ENCODE data around the gene GPHN.

GPHN gene

GRCh38 chr14:67167420-67168109 lies 659.6 kb downstream of the GPHN start:
- Histone ChIP-seq H3K14ac (ENCODE audit: low read length) (no peak overlapping the region), H3K36me3 (ENCODE audit: control insufficient read depth in 1 of 2, insufficient read depth in 2 of 2, low read length in 2 of 2) (no peaks in the 10 kb centered on the region), H3K23ac (ENCODE audit: low read length) (no peak overlapping the region), H3K4me1 (ENCODE audit: control insufficient read depth in 1 of 2, insufficient read depth in 2 of 2, low read length in 2 of 2) (peaks cover 3 to 7% of the 10 kb centered on the region in 2 experiments), H2BK12ac (ENCODE audit: low read length) (no peak overlapping the region), H3K9ac (ENCODE audit: low read length) (no peak overlapping the region), H3K4ac (ENCODE audit: low read depth, low read length) (no peak overlapping the region), H2BK5ac (ENCODE audit: low read depth, low read length, poor library complexity) (no peak overlapping the region), H3K79me2 (ENCODE audit: control insufficient read depth, insufficient read depth, low read length, poor library complexity) (no peaks in the 10 kb centered on the region), H3K79me1 (ENCODE audit: low read length) (peaks cover 4% of the 10 kb centered on the region), H3K9me3 (ENCODE audit: insufficient read depth, low read depth, low read length) (no peaks in the 10 kb centered on the region), H2AK5ac (ENCODE audit: low read length) (no peak overlapping the region), H3K18ac (ENCODE audit: low read length) (no peak overlapping the region), H3K27ac (ENCODE audit: low read depth, low read length) (peak overlapping the region; percentile 35), H4K91ac (ENCODE audit: low read depth, low read length) (no peak overlapping the region), H3K27me3 (ENCODE audit: insufficient read depth, low read length) (no peaks in the 10 kb centered on the region), H2AFZ (ENCODE audit: insufficient read depth, low read length, poor library complexity) (no peak overlapping the region), H3K4me2 (ENCODE audit: low read length) (no peak overlapping the region), H4K8ac (ENCODE audit: low read depth, low read length) (no peak overlapping the region), H2BK120ac (ENCODE audit: insufficient read depth, low read length, poor library complexity) (no peak overlapping the region), H4K12ac (ENCODE audit: low read depth, low read length) (no peak overlapping the region), H3K4me3 (ENCODE audit: low read depth, low read length) (no peak overlapping the region)
- WGBS (ENCODE audit: extremely low coverage, insufficient coverage, insufficient read length), result no CpG with 5 or more reads among the region's 2 CpGs
- peak in 1 of 2 donors; percentile 34 for DNase-seq

- Histone ChIP-seq H3K79me1 (ENCODE audit: low read length) (peaks cover 4% of the 10 kb centered on the region), H3K14ac (ENCODE audit: low read length) (no peak overlapping the region), H2BK12ac (ENCODE audit: low read length) (peak overlapping the region; percentile 43), H3K79me2 (ENCODE audit: control insufficient read depth, insufficient read depth, low read length, poor library complexity) (no peaks in the 10 kb centered on the region), H3K23ac (ENCODE audit: low read length) (no peak overlapping the region), H2BK120ac (ENCODE audit: insufficient read depth, low read length, poor library complexity) (no peak overlapping the region), H3K4me1 (ENCODE audit: control insufficient read depth in 1 of 2, insufficient read depth in 2 of 2, low read length in 2 of 2) (peaks cover 7 to 11% of the 10 kb centered on the region in 2 experiments), H3K18ac (ENCODE audit: low read length) (no peak overlapping the region), H4K12ac (ENCODE audit: low read depth, low read length) (peak overlapping the region; percentile 18), H4K8ac (ENCODE audit: low read depth, low read length) (no peak overlapping the region), H2BK5ac (ENCODE audit: low read depth, low read length, poor library complexity) (no peak overlapping the region), H3K36me3 (ENCODE audit: control insufficient read depth in 1 of 2, insufficient read depth in 2 of 2, low read length in 2 of 2) (no peaks in the 10 kb centered on the region), H2AFZ (ENCODE audit: insufficient read depth, low read length, poor library complexity) (no peak overlapping the region), H3K9me3 (ENCODE audit: insufficient read depth, low read depth, low read length) (no peaks in the 10 kb centered on the region), H3K4ac (ENCODE audit: low read depth, low read length) (no peak overlapping the region), H4K91ac (ENCODE audit: low read depth, low read length) (no peak overlapping the region), H2AK5ac (ENCODE audit: low read length) (no peak overlapping the region), H3K27ac (ENCODE audit: low read depth, low read length) (peak overlapping the region; percentile 35), H3K27me3 (ENCODE audit: insufficient read depth, low read length) (no peaks in the 10 kb centered on the region), H3K9ac (ENCODE audit: low read length) (no peak overlapping the region), H3K4me3 (ENCODE audit: low read depth, low read length) (no peak overlapping the region), H3K4me2 (ENCODE audit: low read length) (no peak overlapping the region)
- no peak for DNase-seq
- WGBS (ENCODE audit: extremely low coverage, insufficient coverage, insufficient read length), result no CpG with 5 or more reads among the region's 1 CpG
Observed at GRCh38 chr14:67168110-67168441, 660.1 kb downstream of the GPHN start.

GRCh38 chr14:67170660-67171059 lies 662.7 kb downstream of the GPHN start:
- Histone ChIP-seq H3K23ac (ENCODE audit: low read length) (no peak overlapping the region), H3K18ac (ENCODE audit: low read length) (no peak overlapping the region), H3K4me2 (ENCODE audit: low read length) (no peak overlapping the region), H2BK120ac (ENCODE audit: insufficient read depth, low read length, poor library complexity) (no peak overlapping the region), H3K79me2 (ENCODE audit: control insufficient read depth, insufficient read depth, low read length, poor library complexity) (no peaks in the 10 kb centered on the region), H3K9me3 (ENCODE audit: insufficient read depth, low read depth, low read length) (no peaks in the 10 kb centered on the region), H2AK5ac (ENCODE audit: low read length) (no peak overlapping the region), H2BK5ac (ENCODE audit: low read depth, low read length, poor library complexity) (no peak overlapping the region), H3K9ac (ENCODE audit: low read length) (no peak overlapping the region), H2AFZ (ENCODE audit: insufficient read depth, low read length, poor library complexity) (no peak overlapping the region), H4K91ac (ENCODE audit: low read depth, low read length) (no peak overlapping the region), H3K4ac (ENCODE audit: low read depth, low read length) (no peak overlapping the region), H3K36me3 (ENCODE audit: control insufficient read depth in 1 of 2, insufficient read depth in 2 of 2, low read length in 2 of 2) (no peaks in the 10 kb centered on the region), H3K27ac (ENCODE audit: low read depth, low read length) (no peak overlapping the region), H3K79me1 (ENCODE audit: low read length) (peaks cover 4% of the 10 kb centered on the region), H2BK12ac (ENCODE audit: low read length) (no peak overlapping the region), H4K12ac (ENCODE audit: low read depth, low read length) (no peak overlapping the region), H3K14ac (ENCODE audit: low read length) (no peak overlapping the region), H4K8ac (ENCODE audit: low read depth, low read length) (no peak overlapping the region), H3K27me3 (ENCODE audit: insufficient read depth, low read length) (no peaks in the 10 kb centered on the region), H3K4me1 (ENCODE audit: control insufficient read depth in 1 of 2, insufficient read depth in 2 of 2, low read length in 2 of 2) (peaks cover 7 to 11% of the 10 kb centered on the region in 2 experiments), H3K4me3 (ENCODE audit: low read depth, low read length) (no peak overlapping the region)
- DNase-seq, result no peak
- WGBS (ENCODE audit: extremely low coverage, insufficient coverage, insufficient read length), result no CpG with 5 or more reads among the region's 1 CpG

GRCh38 chr14:67172056-67172455 lies 664.1 kb downstream of the GPHN start:
- Histone ChIP-seq H3K9me3 (ENCODE audit: insufficient read depth, low read depth, low read length) (no peaks in the 10 kb centered on the region), H3K23ac (ENCODE audit: low read length) (no peak overlapping the region), H3K4ac (ENCODE audit: low read depth, low read length) (no peak overlapping the region), H3K79me2 (ENCODE audit: control insufficient read depth, insufficient read depth, low read length, poor library complexity) (no peaks in the 10 kb centered on the region), H4K8ac (ENCODE audit: low read depth, low read length) (no peak overlapping the region), H3K9ac (ENCODE audit: low read length) (no peak overlapping the region), H4K91ac (ENCODE audit: low read depth, low read length) (no peak overlapping the region), H3K79me1 (ENCODE audit: low read length) (peaks cover 2% of the 10 kb centered on the region), H3K27ac (ENCODE audit: low read depth, low read length) (no peak overlapping the region), H3K18ac (ENCODE audit: low read length) (no peak overlapping the region), H2BK5ac (ENCODE audit: low read depth, low read length, poor library complexity) (no peak overlapping the region), H3K36me3 (ENCODE audit: control insufficient read depth in 1 of 2, insufficient read depth in 2 of 2, low read length in 2 of 2) (no peaks in the 10 kb centered on the region), H2AK5ac (ENCODE audit: low read length) (no peak overlapping the region), H2BK120ac (ENCODE audit: insufficient read depth, low read length, poor library complexity) (no peak overlapping the region), H2BK12ac (ENCODE audit: low read length) (no peak overlapping the region), H3K4me1 (ENCODE audit: control insufficient read depth in 1 of 2, insufficient read depth in 2 of 2, low read length in 2 of 2) (peaks cover 7 to 11% of the 10 kb centered on the region in 2 experiments), H3K4me2 (ENCODE audit: low read length) (no peak overlapping the region), H3K14ac (ENCODE audit: low read length) (no peak overlapping the region), H3K27me3 (ENCODE audit: insufficient read depth, low read length) (no peaks in the 10 kb centered on the region), H3K4me3 (ENCODE audit: low read depth, low read length) (no peak overlapping the region), H4K12ac (ENCODE audit: low read depth, low read length) (no peak overlapping the region), H2AFZ (ENCODE audit: insufficient read depth, low read length, poor library complexity) (no peak overlapping the region)
- no CpG with 5 or more reads among the region's 5 CpGs for WGBS (ENCODE audit: extremely low coverage, insufficient coverage, insufficient read length)
- DNase-seq, result no peak

Measured in trophoblast cell (in vitro differentiated cells and primary cell).